Measurements from ENCODE around the gene PHF24.
"Not testable (repeated sequence)": the region's sequence is repeated elsewhere in the genome, so short reads cannot be mapped to it uniquely, and the experiment has no call there.

PHF24 gene

GRCh38 chr9:34996181-34996904 is 38.3 kb downstream of the PHF24 start:
- DNase-seq (ENCODE audit: insufficient read length, low spot score) = no peak
- FAIRE-seq = no peak

DNA sequence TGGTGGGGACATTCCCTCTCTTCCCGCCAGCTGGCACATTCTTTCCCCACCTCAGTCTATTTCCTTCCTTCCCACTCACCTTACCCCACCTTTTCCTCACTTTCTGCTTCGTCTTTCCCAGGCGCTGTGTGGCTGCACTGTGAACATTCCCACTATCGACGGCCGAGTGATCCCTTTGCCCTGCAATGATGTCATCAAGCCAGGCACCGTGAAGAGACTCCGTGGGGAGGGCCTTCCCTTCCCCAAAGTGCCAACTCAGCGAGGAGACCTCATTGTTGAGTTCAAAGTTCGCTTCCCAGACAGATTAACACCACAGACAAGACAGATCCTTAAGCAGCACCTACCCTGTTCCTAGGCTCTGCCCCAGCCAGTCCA is 38.8 kb downstream of the PHF24 start:
- DNase-seq (ENCODE audit: insufficient read length, low spot score) (no peak), FAIRE-seq (no peak)

GRCh38 chr9:34997379-34997781 is 39.3 kb downstream of the PHF24 start:
- FAIRE-seq (no peak), DNase-seq (ENCODE audit: insufficient read length, low spot score) (no peak)

DNA sequence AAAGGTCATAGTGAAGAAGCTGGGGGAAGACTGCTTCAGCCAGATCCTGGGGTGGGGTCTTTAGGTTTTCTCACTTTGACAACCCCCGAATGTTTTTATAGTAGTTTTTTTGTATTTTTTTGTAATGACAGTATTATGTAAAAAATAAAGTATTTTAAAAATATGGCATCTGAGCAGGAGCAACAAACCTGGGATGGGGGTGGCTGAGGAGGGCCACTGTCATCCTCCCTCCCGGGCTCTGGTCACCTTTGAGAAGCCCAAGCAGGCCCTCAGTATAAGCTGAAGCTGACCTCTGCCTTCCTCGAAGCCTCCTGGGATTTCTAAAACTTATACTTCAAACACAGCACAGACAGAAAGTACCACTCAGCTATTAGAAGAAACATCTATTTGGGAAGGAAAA is 40.2 kb downstream of the PHF24 start:
- DNase-seq (ENCODE audit: insufficient read length, low spot score) (no peak), FAIRE-seq (no peak)

GRCh38 chr9:34999576-34999975 is 41.5 kb downstream of the PHF24 start:
- DNase-seq (ENCODE audit: insufficient read length, low spot score) (no peak), FAIRE-seq (no peak)

DNA sequence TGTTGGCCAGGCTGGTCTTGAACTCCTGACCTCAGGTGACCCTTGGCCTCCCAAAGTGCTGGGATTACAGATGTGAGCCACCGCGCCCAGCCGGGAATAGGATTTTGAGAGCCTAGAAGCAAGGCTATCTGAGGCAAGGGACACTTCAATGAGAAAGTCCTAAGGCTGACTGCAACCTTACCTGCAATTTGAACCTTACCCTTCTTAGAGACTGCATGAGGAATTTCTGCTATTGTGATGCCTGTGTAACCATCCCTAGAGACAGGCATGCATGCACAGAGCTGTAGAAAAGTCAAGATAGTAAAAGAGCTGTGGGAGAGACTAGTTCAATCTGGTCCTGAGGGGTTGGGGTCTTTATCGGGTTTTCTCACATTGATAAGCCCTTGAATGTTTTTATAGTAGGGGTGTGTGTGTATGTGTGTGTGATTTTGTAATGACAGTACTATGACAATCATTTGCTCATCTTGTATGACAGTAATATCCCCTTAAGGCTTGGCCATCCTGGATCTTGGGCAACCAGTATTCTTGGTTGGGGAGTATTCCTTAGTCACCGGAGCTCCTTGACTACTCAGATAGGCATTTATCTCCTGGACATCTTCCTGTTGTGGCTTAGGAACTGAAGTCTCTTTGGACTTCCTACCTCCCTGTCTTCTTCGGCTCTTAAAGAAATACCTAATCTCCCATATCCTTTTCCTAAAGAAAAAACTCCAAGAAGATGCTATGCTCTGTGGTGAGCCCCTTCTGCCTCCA is 42.6 kb downstream of the PHF24 start:
- no peak for DNase-seq (ENCODE audit: insufficient read length, low spot score)

GRCh38 chr9:35001285-35001677 is 43.2 kb downstream of the PHF24 start:
- no peak for DNase-seq (ENCODE audit: insufficient read length, low spot score)
- FAIRE-seq = no peak

More for the DNA sequence above, 42.6 kb downstream of the PHF24 start:
- no peak for FAIRE-seq

- DNase-seq (ENCODE audit: insufficient read length, low spot score) (no peak), FAIRE-seq (no peak)
Observed at GRCh38 chr9:35001803-35002502, 43.9 kb downstream of the PHF24 start.

DNA sequence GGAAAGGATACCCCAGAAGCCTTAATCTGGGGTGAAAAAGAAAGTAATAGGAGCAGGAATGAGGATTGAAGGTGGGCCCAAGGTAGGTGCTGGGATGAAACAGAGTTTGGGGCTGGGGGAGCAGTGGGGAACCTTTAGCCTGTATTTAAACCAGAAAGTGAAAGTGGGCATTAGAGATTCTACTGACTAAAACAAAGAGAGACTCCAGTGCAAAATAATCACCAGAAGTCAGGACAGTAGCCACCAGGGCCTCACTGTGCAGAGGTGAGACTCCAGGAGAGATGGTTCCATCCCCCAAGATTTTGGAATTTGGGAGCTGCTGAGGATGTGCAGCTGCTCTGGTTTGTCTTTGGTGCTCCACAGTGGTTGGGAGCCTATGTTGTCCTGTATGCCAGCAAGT is 44.5 kb downstream of the PHF24 start:
- DNase-seq (ENCODE audit: insufficient read length, low spot score) (no peak), FAIRE-seq (no peak)

DNA sequence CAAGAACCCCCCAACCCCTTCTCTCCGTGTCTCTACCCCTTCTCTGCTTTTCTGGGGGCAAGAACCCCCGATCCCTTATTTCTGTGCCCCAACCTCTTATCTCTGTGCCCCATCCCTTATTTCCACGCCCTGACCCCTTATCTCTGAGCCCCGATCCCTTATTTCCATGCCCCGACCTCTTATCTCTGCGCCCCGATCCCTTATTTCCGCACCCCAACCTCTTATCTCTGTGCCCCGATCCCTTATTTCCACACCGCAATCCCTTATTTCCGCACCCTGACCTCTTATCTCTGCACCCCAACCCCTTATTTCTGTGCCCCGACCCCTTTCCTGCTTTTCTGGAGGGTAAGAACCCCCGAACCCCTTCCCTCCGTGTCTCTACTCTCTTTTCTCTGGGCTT is 46.2 kb downstream of the PHF24 start:
- not testable (repeated sequence) for DNase-seq (ENCODE audit: insufficient read length, low spot score); FAIRE-seq

DNA sequence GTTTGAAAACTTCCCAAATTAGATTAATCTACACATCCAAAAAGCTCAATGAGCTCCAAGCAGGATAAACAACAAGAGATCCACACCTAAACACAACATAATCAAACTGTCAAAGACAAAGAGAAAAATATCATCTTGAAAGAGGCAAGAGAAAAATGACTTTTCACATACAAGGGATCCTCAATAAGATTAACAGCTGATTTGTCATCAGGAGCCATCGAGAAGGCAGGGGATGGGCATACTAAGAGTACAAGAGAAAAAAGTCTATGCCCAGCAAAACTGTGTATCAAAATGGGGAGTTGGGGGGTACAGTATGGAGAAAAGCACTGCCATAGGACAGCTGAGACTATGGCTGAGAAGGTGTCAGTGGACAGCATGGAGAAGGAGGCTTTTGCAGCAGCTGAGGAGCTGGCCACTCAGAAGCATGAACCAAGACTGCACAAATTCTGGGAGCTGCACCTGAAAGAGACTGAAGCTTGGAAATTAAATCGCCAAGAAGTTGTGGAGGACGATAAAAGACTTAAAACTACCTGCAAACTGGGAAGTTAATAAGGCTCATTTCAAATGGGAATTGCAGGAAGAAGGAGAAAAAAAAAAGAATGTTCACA is 52.4 kb downstream of the PHF24 start:
- FAIRE-seq (no peak), DNase-seq (ENCODE audit: insufficient read length, low spot score) (no peak)

DNA sequence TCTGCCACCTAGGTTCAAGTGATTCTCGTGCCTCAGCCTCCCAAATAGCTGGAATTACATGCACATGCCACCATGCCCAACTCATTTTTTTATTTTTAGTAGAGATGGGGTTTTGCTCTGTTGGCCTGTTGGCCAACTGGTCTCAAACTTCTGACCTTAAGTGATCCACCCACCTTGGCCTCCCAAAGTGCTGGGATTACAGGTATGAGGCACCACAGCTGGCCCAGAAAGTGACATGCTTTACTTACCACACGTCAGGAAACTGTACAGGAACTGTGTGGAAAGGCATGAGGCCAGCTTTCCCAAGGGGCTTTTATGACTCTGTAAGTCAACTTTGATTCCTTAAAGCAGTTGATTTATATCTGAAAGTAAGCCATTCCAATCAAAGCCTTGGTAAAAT is 56.4 kb downstream of the PHF24 start:
- no peak for DNase-seq (ENCODE audit: insufficient read length, low spot score)
- no peak for FAIRE-seq

GRCh38 chr9:35023443-35023842 is 65.4 kb downstream of the PHF24 start:
- not testable (repeated sequence) for FAIRE-seq; DNase-seq (ENCODE audit: insufficient read length, low spot score)

DNA sequence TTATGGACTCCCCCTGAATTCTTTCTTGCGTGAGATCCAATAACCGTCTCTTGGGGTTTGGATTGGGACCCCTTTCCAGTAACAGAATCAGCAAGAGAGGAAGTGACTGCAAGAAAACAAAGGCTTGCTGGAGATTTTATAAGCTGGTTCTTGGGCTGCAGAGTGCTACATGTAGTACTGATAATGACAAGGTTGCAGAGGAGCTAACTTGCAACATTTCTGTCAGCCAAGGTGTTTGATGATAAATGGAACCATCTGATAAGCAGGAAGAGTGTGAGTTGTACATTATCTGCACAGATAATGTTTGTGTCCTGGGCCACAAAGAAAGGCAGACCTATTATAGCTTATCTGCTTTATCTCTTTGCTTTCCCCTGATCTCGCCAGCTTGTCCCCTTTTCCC is 68.6 kb downstream of the PHF24 start:
- no peak for FAIRE-seq
- no peak for DNase-seq (ENCODE audit: insufficient read length, low spot score)

GRCh38 chr9:35027374-35027773 is 69.3 kb downstream of the PHF24 start:
- FAIRE-seq (no peak), DNase-seq (ENCODE audit: insufficient read length, low spot score) (no peak)

- FAIRE-seq (no peak), DNase-seq (ENCODE audit: insufficient read length, low spot score) (no peak)
Observed at GRCh38 chr9:35027860-35028259, 69.8 kb downstream of the PHF24 start.

DNA sequence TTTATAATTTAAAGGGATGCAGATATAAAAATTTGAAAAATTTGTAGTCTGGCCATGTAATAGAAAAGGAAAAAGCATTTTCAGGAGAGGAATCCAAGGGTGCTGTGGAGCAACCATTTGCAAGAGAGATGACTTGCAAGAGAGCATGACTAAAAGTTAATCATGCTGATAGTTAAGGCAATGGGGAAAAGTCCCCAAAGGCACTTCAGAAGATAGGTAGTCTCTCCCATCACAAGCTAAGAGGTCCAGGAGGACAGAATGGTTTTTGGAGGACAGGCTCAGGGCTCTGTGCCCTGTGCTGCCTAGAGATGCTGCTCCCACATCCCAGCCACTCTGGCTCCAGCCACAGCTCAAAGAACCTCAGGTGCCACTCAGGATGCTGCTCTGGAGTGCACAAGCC is 70.3 kb downstream of the PHF24 start:
- DNase-seq (ENCODE audit: insufficient read length, low spot score) (no peak), FAIRE-seq (no peak)

- no peak for DNase-seq (ENCODE audit: insufficient read length, low spot score)
- no peak for FAIRE-seq
Observed at GRCh38 chr9:35029241-35029640, 71.2 kb downstream of the PHF24 start.

- FAIRE-seq = no peak
- no peak for DNase-seq (ENCODE audit: insufficient read length, low spot score)
Observed at GRCh38 chr9:35029852-35030251, 71.8 kb downstream of the PHF24 start.

Measured in HTR-8/SVneo (cell line).